ENCODE data around the gene SOCS2. TPM values are rescaled to one million over a fixed set of nuclear protein-coding genes. Genes with fewer than 3 reads are reported as not detected.
A peak's percentile ranks its signal among the peaks of the same experiment; 100 is the strongest.

SOCS2 gene
- polyA plus RNA-seq, 10 donors = 14.3 to 20.7 (median 17.1) TPM

DNA sequence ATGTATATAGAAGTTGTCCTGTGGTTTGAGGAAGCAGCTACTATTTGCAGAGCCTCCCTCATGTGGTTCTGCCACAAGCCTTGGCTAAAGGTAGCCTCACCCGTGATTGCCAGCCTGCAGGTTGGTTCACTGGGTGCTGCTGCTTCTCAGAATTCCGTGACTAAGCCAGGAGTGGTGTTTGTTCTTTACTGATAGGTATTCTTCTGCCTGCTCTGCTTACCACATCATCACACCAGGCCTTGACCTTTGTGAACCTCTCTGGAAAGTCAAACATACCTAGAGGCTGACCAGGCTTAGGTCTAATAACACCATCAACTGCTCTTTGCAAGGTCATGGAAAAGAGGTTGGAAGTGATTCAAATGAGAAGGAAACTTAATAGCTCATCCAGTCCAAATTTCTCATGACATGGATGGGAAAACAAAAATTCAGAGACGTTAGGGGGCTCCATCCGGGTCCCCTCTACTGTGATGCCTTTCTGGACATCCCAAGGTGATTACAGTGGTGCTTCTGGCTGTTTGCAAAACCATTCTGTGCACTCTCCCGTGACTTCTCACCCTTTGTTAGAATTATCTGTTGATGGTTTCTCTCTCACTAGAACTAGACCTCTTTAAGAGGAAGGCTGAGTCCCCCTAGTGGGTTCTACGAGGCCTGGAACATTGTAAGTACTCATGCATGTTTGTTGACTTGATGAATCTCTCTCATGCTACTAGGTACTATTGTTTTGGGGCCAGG, 8.5 kb upstream of the SOCS2 start:
- DNase-seq = no peak

DNA sequence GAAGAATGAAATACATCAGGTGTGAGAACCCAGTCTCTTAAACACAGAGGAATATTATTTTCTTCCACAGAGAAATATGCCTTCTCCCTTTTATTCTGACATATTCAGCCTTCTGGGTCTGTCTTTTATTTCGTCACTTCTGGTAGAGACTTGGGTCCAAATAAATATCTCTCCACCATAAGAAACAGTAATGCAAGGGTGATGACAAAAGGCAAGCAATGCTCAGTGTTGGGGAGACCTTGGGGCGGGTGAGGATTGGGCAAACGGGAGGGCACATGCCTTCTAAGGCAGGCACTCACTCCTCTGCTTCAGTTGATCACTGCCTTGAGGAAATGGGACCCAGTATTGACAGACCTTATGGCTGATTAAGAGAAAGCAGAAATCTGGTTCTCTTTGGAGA, 6.7 kb upstream of the SOCS2 start:
- DNase-seq = no peak

DNA sequence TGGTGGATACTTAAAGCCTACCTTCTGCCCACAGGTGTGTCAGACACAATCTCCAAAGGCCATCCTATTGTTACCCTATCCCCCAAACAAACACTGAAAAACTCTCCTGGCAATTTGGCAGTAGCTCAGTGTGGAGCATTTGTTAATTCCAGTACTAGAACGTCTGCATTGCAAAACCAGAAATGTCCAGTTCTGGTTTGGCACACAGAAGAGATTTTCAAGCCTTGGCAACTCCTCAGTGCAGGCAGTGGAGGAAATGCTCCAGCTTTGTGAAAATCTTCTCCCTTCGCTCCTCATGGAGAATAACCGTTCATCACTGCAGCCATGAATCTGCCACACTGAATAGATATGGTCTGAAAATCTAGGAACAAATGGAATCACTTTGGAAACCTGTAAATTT, 5.3 kb upstream of the SOCS2 start:
- DNase-seq = no peak

DNA sequence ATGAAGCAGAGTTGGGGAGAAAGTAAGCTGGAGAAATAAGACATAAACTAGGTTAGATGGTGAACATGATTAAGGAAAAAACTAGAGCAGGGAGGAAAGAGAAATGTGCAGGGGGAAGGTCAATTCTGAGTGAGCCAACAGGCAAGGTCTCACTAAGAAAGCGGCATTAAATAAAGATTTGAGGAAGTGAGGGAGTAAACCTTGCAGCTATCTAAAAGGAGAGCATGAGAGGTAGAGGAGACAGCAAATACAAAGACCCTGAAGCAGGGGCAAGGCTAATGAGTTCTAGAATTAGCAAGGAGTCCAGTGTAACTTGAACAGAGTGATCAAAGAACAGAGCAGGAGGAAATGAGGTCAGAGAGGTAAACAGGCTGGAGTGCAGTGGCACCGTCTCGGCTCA, 4.4 kb upstream of the SOCS2 start:
- no peak for DNase-seq

DNA sequence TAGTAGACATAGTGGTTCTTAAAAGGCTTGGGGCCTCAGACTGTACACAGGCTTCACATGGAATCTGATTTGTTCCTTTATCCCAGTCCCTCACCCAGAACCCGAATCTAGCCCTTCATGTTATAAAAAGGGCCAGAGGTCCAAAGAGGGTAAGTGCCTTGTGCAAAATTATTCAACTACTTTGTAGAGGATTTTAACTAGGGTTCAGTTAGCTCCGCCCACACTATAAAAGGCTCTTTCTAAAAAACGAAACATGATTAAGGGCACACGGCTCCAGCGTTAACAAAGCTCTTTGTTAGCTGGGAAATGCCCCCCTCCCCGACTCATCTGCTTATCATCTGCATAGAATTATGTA, 3.2 kb upstream of the SOCS2 start:
- no peak for DNase-seq

DNA sequence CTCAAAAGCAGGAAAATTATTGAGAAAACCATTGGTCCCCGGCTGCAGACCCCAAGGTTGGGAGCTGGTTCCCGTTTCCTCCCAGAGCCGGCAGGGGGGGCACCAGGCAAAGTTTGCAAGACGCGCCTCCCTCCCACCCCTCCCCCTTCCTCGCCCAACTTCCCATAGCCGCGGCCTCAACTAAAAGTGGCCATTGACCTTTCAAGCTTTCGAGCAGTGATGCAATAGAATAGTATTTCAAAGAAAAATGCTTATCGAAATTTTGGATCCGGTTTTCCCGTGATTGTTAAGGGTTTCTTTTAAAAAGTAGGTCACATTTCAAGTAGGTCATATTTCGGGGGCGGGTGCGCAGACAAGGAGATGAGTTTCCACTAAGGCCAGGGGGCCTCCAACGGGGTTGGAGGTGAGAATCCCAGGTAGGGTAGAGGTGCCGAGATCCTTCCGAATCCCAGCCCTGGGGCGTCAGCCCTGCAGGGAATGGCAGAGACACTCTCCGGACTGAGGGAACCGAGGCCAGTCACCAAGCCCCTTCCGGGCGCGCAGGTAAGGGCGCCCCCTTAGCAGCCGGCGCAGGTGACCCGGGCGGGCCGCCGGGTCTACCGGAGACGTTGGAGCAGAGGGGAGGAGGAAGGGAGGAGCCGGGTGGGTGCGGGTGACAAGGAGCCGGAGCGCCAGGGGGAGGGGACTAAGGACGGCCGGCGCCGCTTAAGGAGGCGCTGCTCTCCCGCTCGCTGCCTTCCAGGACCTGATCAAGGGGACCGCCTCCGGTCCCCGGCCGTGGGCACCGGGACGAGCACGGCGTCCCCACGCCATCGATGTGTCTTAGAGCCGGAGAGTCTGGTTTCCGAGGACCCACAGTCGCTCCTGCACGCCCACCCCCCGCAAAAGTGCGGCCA, 2.6 kb upstream of the SOCS2 start:
- DNase-seq = peak; percentile 87 to 96 (median 94)

DNA sequence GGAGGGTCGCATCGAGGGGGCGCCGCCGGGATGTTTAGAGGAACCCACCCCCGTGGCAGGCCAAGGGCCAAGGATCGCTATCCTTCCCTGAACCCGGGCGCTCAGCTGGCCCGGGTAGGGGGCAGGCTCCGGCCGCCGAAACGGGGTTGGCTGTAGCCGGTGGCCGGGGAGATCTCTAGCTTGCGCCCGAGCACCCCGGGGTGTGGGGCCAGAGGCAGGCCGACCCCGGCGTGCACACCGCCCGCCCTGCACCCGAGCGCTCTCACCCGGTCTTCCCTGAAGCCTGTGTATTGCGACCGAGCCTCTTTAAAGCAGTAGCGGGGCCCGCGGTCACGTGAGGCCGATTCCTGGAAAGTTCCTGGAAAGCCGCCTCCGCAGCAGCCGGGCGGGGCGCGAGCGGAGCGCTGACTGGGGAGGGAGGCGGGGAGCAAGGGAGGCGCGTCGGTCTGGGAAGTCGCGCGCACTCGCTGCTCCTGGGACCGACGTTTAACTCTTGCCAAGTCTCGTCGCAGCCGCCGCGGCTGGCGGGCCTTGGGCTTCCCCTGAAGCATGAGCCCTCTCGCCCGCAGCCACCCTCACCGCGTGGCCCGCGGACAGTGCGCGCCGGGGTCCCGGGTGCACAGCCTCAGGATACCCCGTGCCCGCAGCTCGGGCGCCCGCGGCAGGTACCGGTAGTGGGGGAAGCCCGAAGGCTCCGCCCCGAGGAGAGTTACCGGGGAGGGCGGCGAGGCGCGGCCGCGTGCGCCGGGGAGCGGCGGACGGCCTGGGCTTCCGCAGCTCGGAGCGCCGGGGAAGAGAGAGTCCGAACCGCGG, 1.7 kb upstream of the SOCS2 start:
- peak; percentile 97 to 99 (median 98) for DNase-seq

DNA sequence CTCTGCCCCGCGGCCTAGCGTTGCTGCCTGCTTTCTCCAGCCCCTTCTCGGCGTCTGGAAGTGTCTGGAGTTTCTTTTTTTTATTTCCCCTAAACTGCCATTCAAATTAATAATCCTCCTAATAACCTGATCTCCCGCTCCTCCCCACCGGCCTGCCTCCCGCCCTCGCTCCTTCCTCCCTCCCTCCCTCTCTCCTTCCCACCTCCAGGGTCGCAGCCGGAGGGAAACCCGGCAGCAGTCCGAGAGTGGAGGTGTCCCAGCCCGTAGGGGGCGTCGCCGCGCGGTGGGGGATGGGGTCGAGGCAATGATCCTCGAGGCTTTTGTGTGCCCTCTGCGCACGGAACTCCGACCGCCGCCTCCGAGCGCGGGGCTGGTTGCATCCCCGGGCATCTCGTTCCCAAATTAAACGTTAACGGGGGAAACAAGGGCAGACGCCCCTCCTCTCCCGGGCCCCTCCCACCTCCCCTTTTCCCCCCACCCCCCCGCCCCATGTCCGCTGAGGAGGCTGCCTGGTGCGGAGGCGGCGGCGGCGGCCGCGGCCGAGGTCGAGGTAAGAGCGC, 1.0 kb upstream of the SOCS2 start:
- DNase-seq = peak; percentile 72 to 94 (median 84)

DNA sequence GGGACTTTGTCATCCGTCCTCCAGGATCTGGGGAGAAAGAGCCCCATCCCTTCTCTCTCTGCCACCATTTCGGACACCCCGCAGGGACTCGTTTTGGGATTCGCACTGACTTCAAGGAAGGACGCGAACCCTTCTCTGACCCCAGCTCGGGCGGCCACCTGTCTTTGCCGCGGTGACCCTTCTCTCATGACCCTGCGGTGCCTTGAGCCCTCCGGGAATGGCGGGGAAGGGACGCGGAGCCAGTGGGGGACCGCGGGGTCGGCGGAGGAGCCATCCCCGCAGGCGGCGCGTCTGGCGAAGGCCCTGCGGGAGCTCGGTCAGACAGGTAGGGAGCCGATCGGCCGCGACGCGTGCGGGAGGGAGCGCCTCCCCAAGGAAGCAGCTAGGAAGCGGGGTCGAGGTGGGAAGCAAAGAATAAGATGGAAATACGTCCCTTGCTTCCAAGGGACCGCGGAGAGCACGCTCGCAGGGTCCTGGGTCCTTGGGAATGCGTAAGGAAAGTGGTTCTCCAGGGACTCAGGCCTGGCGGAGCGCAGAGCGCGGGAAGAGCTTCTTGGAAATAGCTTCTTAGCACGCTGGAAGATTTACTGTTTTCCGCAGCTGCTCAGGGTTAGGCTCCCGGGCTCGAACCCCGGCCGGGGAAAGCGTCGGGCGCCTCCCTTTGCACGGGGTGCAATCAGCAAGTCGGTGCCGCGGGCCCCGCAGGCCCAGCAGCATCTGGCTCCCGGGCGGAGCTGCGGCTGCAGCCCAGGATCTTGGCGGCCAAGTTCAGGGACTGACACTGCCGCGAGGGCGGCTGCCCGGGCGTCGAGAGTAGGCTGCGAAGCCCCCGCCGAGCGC, 457 bp downstream of the SOCS2 start:
- DNase-seq = peak in 2 of 3 donors; percentile 46 to 78

DNA sequence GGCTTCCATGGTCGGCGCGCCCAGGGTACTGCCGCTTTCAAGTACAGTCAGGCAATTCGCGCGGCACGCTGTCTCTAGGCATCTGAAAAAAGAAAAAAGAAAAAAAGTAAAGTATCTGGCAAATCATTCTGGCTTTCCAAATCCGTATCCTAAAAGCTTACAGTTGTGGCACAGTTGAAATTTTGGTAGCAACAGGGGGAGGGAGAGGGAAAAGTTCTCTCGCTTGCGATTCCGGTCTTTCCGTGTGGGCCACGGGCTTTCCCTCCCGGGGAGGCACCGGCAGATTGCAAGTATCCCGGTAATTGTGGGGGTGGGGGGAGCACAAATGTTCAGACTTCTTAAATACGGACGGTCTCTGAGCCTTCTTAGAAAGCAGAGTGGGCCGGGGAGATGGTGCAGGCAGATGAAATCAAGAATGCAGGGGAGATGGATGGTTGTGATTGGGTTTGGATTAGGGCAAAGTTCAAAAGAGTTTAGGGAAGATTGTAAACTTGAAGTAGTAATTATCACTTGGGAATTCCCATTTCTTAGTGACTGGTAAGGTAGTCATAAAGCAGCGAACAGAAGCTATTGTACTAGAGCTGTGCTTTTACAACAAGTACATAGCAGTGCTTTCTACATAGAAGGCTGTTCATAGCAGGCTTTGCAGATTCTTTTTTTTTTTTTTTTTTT, 1.2 kb downstream of the SOCS2 start:
- no peak for DNase-seq

DNA sequence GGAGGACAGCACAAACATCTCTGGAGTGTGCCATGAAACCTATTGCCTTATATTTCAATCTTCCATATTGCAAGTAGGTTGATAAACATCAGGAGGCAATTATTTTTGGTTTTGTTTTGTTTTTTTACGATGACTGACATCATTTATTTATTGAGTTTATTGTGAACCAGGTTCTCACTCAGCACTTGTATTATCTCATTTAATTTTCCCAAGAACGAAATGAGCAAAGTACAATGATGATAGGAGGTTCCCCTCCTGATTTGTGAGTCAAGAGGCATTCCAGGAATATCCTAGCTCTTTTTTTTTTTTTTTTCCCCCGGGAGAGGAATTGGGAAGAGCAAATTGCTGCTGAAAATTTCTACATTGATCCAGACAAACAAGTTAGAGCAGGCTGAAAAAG, 4.7 kb downstream of the SOCS2 start:
- DNase-seq = no peak

DNA sequence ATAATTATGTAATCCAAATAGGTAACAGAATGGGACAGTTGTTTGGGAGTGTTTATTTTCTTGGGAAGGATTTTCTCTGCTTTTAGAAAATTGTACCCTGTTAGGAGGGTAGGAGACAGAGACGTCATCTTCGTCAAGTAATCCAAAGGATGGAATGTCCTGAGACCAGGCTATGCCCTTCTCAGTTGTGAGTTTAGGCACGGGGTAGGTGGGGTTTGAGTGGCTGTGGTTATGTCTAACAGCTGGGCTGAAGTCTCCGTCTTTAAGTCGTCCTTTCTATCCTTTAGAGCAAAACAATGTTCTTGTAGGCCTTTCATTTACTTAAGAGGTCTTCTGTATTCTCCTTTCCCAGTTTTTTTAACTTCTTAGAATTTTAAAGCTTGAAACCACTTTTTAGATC, 5.7 kb downstream of the SOCS2 start:
- DNase-seq = no peak

DNA sequence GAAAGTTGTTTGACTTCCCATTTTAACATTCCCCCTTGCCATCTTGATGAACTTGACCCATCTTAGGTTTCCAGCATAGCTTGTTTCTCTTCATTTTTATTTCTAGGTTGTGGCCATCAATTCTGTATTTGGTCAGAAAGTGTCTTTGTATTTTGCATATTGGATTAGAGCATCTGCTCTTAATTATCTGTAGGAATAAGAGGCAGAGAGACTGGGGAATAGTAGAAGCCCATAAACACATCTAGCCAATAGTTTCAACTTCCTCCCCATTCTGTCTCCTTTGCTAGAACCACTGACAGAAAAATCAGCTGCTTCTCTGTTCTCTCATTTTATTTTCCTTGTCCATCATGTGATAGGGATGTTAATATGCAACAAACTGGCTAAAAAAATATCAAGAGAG, 8.2 kb downstream of the SOCS2 start:
- DNase-seq = no peak

DNA sequence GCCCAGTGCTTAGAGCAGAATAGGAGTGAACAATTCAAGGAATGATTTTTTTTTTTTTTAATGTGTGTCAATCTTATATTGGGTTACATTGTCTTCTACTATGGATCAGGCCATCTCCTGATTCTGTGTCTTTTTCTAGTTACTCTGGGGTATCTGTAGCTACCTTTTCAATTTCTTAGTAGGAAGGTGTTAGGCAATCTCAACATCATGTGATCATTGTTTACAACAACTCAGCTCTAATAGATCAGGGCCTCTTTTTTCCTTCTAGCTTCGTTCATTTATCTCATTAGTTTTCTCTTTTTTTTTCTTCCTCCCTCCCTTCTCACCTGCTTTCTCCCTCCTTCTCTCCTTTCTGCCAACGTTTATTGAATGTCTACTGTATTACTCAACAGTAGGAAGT, 8.9 kb downstream of the SOCS2 start:
- DNase-seq = no peak

DNA sequence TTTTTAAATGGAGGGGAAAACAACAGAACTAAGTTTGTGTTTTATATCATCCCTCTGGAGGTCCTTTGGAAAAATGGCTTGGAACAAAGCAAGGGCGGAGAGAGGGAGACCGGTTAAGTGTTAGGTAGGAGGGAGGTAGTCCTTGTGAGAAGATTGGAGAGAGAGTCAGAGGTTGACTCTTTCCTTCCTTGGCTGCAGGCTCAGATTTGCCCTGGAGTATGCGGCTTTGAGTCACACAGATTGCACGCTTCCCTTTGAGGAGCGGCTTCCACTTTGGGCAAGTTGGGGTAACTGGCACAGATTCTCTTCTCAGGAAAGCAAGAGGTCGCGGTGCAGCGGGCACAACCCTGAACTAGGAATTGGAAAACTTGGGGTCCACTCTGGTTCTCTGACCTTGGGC, 9.9 kb downstream of the SOCS2 start:
- no peak for DNase-seq

DNA sequence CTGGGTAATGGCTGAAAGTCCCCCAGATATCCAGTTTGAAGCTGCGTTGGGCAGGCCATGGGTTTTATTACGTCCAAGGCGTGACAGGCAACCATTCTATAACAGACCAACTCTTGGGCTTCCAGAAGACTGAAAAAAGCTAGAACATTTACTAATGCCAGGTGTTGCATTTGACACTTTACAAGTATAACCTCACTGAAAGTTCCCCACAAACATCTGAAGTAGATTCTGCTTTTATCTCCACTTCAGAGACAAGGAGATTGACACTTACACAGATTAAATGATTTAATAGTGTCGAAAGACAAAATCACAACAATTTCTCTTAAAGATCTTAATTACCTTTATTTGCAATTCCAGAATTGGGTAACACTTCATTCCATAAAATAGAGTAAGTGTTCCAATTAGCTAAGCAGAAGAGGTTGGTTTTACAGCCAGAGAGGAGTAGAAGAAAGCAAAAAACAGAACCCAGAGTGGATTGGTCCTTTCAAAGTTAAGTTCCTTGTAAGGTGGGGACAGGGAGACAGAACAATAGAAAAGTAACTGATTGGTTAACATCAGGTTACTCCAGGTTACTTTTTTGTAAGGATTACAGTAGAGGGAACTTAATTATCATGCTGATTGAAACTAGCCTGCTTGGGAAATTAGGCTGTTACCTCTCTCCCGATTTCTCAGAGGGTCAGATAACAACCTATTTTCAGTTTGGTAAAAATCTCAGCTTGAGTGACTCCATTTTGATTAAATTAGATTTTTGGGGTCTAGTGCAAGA, 11.3 kb downstream of the SOCS2 start:
- no peak for DNase-seq

DNA sequence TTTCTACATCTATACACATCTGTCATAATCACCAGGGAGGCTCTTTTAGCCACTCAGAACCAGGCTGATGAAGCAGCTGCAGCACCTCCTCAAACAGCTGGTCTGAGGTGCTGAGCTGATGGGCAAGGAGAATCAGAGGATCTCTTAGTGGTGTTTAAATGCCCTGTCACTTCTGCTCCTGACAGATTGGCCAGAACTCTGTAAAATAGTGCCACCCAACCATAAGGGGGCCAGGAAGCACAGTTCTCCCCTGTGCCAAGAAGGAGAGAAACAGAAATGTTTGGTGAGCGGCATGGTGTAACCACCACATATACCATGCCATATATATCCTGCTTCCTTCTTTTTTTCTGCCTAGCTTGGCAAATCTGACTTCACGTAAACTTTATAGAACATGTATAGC, 12.8 kb downstream of the SOCS2 start:
- DNase-seq = no peak

DNA sequence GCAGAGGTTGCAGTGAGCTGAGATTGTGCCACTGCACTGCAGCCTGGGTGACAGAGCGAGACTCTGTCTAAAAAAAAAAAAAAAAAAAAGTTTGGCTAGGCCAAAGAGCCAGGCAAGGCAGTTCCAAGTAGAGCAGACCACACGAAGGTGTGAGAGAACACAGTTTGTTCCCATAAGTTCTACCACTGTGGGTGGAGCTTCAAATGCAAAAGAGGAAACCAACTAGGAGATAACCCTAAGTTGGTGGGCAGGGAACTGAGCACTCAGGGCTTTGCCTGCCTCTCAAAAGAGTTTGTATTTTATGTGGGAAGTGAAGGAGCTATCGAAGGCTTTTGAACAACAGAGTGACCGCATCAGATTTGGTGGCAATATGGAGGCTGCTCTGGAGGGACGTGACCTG, 15.1 kb downstream of the SOCS2 start:
- no peak for DNase-seq

DNA sequence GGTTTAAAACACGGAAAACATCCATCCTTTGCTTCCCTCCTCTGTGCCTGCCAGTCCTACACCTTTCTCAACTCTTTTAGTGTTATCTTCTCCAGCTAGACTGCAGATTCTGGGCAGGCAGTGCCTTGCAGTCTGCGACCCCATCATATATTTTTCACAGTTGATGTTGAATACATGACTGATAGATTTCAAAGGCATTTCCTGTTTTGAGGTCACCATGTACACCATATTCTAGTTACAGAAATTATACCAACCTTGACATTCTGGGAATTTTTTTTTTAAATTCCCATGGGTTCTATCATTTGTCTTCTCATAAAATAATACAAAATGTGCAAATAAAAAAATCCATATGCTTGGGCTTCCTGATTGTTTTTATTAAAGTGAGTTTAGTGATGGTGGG, 16.6 kb downstream of the SOCS2 start:
- no peak for DNase-seq

Data from muscle of back (tissue), 11 donors.